ENCODE measurements around the gene TAOK1. TPM values are rescaled to one million over a fixed set of nuclear protein-coding genes. Genes with fewer than 3 reads are reported as not detected.

The TAOK1 gene
- total and polyA plus RNA-seq, 4 donors: 3.9 to 85.6 (median 45.9) TPM

DNA sequence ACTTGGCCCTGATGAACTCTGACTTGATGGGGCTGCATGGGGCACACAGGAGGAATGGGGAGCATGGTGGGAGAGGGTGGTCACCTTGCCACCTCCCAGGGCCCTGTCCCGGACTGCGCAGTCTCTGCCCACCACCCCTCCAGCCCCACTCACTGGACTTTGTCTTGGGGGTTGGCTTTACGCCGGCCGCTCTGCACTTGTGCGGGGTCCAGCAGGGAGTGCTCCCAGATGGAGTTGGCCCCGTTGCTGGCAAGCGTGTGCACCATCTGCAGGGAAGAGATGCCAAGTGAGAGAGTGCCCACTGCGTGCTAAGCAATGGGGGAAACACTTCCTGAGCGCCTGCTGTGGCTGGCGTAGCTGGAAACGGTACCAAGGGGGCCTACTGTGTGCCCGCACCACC is 192.6 kb downstream of the TAOK1 start:
- no peaks in the 10 kb centered on the region for H3K27me3 ChIP-seq (ENCODE audit: control insufficient read depth in 1 of 2, insufficient read depth in 2 of 2, low read length in 1 of 2)
- H3K27ac ChIP-seq (ENCODE audit: low read depth in 1 of 2, low read length in 2 of 2): no peak overlapping the region
- ATAC-seq (ENCODE audit: low FRiP score) (no peak), DNase-seq (no peak)
- no peaks in the 10 kb centered on the region for H3K9me3 ChIP-seq (ENCODE audit: control insufficient read depth, low read length)
- H3K4me3 ChIP-seq (ENCODE audit: low read length in 2 of 2): no peak overlapping the region
- no peaks in the 10 kb centered on the region for H3K4me1 ChIP-seq (ENCODE audit: control insufficient read depth in 1 of 2, insufficient read depth in 2 of 2, low read length in 2 of 2)
- intact Hi-C loops (cut with DNase I): loop anchor here in 1 of 2 donors (5.0 kb wide), 2 partner anchors 195 to 350 kb away; partner anchors contain the start of gene SSH2
- H3K36me3 ChIP-seq (ENCODE audit: control insufficient read depth in 1 of 2, insufficient read depth in 2 of 2, low read length in 1 of 2): no peaks in the 10 kb centered on the region
- WGBS, 2 donors: 81 to 82% methylated on average over 13 of the region's 13 CpGs

GRCh38 chr17:29583324-29584248 is 193.4 kb downstream of the TAOK1 start:
- DNase-seq (no peak), ATAC-seq (ENCODE audit: low FRiP score) (no peak)
- Histone ChIP-seq H3K4me1 (ENCODE audit: control insufficient read depth in 1 of 2, insufficient read depth in 2 of 2, low read length in 2 of 2) (no peaks in the 10 kb centered on the region), H3K27ac (ENCODE audit: low read depth in 1 of 2, low read length in 2 of 2) (no peak overlapping the region), H3K36me3 (ENCODE audit: control insufficient read depth in 1 of 2, insufficient read depth in 2 of 2, low read length in 1 of 2) (no peaks in the 10 kb centered on the region), H3K27me3 (ENCODE audit: control insufficient read depth in 1 of 2, insufficient read depth in 2 of 2, low read length in 1 of 2) (no peaks in the 10 kb centered on the region), H3K4me3 (ENCODE audit: low read length in 2 of 2) (no peak overlapping the region), H3K9me3 (ENCODE audit: control insufficient read depth, low read length) (no peaks in the 10 kb centered on the region)
- WGBS, 2 donors: 88 to 90% methylated on average over 16 of the region's 16 CpGs
- intact Hi-C loops (cut with DNase I): loop anchor here in 1 of 2 donors (5.0 kb wide), 2 partner anchors 194 to 349 kb away; partner anchors contain the start of gene SSH2

- H3K27me3 ChIP-seq (ENCODE audit: control insufficient read depth in 1 of 2, insufficient read depth in 2 of 2, low read length in 1 of 2): no peaks in the 10 kb centered on the region
- ATAC-seq (ENCODE audit: low FRiP score) (no peak), DNase-seq (no peak)
- no peaks in the 10 kb centered on the region for H3K4me1 ChIP-seq (ENCODE audit: control insufficient read depth in 1 of 2, insufficient read depth in 2 of 2, low read length in 2 of 2)
- H3K4me3 ChIP-seq (ENCODE audit: low read length in 2 of 2): no peak overlapping the region
- no peak overlapping the region for H3K27ac ChIP-seq (ENCODE audit: low read depth in 1 of 2, low read length in 2 of 2)
- intact Hi-C loops (cut with DNase I): loop anchor here (5.0 kb wide), 3 partner anchors 38 to 348 kb away; partner anchors contain the start of genes CORO6 (in 1 of the 2) and SSH2 (in 1 of the 2)
- 72 to 81% methylated on average over 12 of the region's 12 CpGs for WGBS, 2 donors
- no peaks in the 10 kb centered on the region for H3K36me3 ChIP-seq (ENCODE audit: control insufficient read depth in 1 of 2, insufficient read depth in 2 of 2, low read length in 1 of 2)
- no peaks in the 10 kb centered on the region for H3K9me3 ChIP-seq (ENCODE audit: control insufficient read depth, low read length)
These were observed 194.4 kb downstream of the TAOK1 start for GRCh38 chr17:29584452-29585079.

DNA sequence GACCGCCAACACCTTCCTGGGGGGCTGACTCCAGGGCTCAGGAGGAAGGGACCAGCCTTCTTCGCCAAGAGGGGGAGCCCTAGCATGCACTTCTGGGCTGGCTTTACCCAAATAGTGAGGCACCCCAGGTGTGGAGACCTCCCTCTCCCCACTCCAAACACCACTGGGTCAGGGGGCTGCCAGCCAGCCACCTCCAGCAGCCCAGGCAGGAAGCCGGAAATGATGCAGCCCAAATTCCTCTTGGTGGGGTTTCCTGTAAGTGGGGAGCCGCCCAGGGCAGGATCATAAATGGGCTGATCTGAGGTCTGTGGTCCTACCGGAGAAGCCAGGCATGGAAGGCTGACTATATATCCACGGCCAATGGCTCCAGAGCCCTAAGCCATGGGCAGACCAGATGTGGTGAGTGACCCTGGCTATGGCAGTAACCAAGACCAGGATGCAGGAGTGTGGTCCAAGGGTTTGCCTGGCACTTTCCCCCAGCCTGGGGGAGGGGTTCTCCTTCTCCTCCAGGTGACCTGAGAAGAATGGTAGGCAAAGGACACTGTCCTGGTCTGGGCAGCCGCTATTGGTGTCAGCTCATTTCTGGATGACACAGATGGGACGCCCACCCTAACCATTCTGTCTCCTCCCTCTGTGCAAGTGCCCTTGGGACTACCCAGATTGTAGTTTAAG is 195.1 kb downstream of the TAOK1 start:
- ATAC-seq (ENCODE audit: low FRiP score) (no peak), DNase-seq (peak in 1 of 2 donors; percentile 76)
- H3K4me3 ChIP-seq (ENCODE audit: low read length in 2 of 2): no peak overlapping the region
- H3K4me1 ChIP-seq (ENCODE audit: control insufficient read depth in 1 of 2, insufficient read depth in 2 of 2, low read length in 2 of 2): no peaks in the 10 kb centered on the region
- intact Hi-C loops (cut with DNase I): loop anchor here (5.0 kb wide), 2 partner anchors 37 to 192 kb away; partner anchors contain the start of gene CORO6 (in 1 of the 2)
- no peaks in the 10 kb centered on the region for H3K36me3 ChIP-seq (ENCODE audit: control insufficient read depth in 1 of 2, insufficient read depth in 2 of 2, low read length in 1 of 2)
- 86 to 87% methylated on average over 7 to 8 of the region's 8 CpGs for WGBS, 2 donors
- H3K27me3 ChIP-seq (ENCODE audit: control insufficient read depth in 1 of 2, insufficient read depth in 2 of 2, low read length in 1 of 2): no peaks in the 10 kb centered on the region
- H3K27ac ChIP-seq (ENCODE audit: low read depth in 1 of 2, low read length in 2 of 2): no peak overlapping the region
- H3K9me3 ChIP-seq (ENCODE audit: control insufficient read depth, low read length): no peaks in the 10 kb centered on the region

DNA sequence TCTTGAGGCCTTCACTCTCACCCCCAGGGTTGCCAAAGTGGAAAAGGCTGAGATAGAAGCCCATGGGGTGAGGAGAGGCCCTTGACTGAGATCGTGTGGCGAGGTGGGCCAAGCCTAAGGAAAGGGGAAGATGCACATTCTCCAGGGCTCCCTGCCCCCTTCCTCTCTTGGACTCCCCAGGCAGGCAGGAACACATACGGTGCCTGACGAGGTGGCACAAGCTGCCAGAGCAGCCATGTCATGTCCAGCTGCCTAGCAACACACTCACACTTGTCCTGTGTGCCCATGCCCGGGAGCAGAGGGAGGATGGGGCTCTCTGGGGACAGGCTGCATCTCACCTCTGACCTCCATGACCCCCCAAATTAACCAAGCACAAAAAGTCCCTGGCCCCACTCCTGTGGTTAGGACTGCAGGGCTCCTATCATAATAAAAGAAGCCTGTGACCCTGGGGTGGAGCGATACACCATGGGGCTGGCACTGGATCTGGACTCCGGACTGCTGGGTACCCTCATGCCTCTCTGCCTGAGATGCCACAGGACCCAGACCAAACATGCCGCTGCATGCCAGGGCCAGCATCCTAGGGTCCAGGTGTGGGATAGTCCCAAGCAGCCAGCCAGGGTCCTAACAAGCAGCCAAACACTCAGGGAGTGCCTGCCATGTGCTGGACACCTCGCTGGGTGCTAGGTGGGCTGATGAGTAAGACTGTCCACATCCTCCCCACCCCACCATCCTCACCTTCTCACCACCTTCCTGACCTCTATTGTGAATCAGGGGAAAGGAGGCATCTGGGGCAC is 196.7 kb downstream of the TAOK1 start:
- Histone ChIP-seq H3K36me3 (ENCODE audit: control insufficient read depth in 1 of 2, insufficient read depth in 2 of 2, low read length in 1 of 2) (no peaks in the 10 kb centered on the region), H3K9me3 (ENCODE audit: control insufficient read depth, low read length) (no peaks in the 10 kb centered on the region), H3K27ac (ENCODE audit: low read depth in 1 of 2, low read length in 2 of 2) (no peak overlapping the region), H3K27me3 (ENCODE audit: control insufficient read depth in 1 of 2, insufficient read depth in 2 of 2, low read length in 1 of 2) (no peaks in the 10 kb centered on the region), H3K4me1 (ENCODE audit: control insufficient read depth in 1 of 2, insufficient read depth in 2 of 2, low read length in 2 of 2) (no peaks in the 10 kb centered on the region), H3K4me3 (ENCODE audit: low read length in 2 of 2) (no peak overlapping the region)
- ATAC-seq (ENCODE audit: low FRiP score) (no peak), DNase-seq (no peak)
- WGBS, 2 donors: 62% methylated on average over 9 of the region's 9 CpGs
- intact Hi-C loops (cut with DNase I): loop anchor here (5.0 kb wide), 2 partner anchors 35 to 190 kb away; partner anchors contain the start of gene CORO6 (in 1 of the 2)

GRCh38 chr17:29587591-29587990 is 197.4 kb downstream of the TAOK1 start:
- intact Hi-C loops (cut with DNase I): loop anchor here (5.0 kb wide), 2 partner anchors 35 to 190 kb away; partner anchors contain the start of gene CORO6 (in 1 of the 2)
- no peak overlapping the region for H3K27ac ChIP-seq (ENCODE audit: low read depth in 1 of 2, low read length in 2 of 2)
- H3K4me3 ChIP-seq (ENCODE audit: low read length in 2 of 2): no peak overlapping the region
- no peaks in the 10 kb centered on the region for H3K27me3 ChIP-seq (ENCODE audit: control insufficient read depth in 1 of 2, insufficient read depth in 2 of 2, low read length in 1 of 2)
- WGBS, 2 donors: 83 to 84% methylated on average over 6 of the region's 6 CpGs
- H3K36me3 ChIP-seq (ENCODE audit: control insufficient read depth in 1 of 2, insufficient read depth in 2 of 2, low read length in 1 of 2): no peaks in the 10 kb centered on the region
- peaks cover 0 to 2% of the 10 kb centered on the region in 2 donors for H3K4me1 ChIP-seq (ENCODE audit: control insufficient read depth in 1 of 2, insufficient read depth in 2 of 2, low read length in 2 of 2)
- H3K9me3 ChIP-seq (ENCODE audit: control insufficient read depth, low read length): no peaks in the 10 kb centered on the region
- no peak for DNase-seq
- no peak for ATAC-seq (ENCODE audit: low FRiP score)

GRCh38 chr17:29588017-29588561 is 197.9 kb downstream of the TAOK1 start:
- H3K27me3 ChIP-seq (ENCODE audit: control insufficient read depth in 1 of 2, insufficient read depth in 2 of 2, low read length in 1 of 2): no peaks in the 10 kb centered on the region
- H3K9me3 ChIP-seq (ENCODE audit: control insufficient read depth, low read length): no peaks in the 10 kb centered on the region
- no peak for DNase-seq
- no peak for ATAC-seq (ENCODE audit: low FRiP score)
- intact Hi-C loops (cut with DNase I): loop anchor here (5.0 kb wide), 2 partner anchors 34 to 189 kb away; partner anchors contain the start of gene CORO6 (in 1 of the 2)
- H3K27ac ChIP-seq (ENCODE audit: low read depth in 1 of 2, low read length in 2 of 2): no peak overlapping the region
- H3K36me3 ChIP-seq (ENCODE audit: control insufficient read depth in 1 of 2, insufficient read depth in 2 of 2, low read length in 1 of 2): no peaks in the 10 kb centered on the region
- H3K4me3 ChIP-seq (ENCODE audit: low read length in 2 of 2): peak overlapping the region; percentile 29 to 73
- peaks cover 0 to 2% of the 10 kb centered on the region in 2 donors for H3K4me1 ChIP-seq (ENCODE audit: control insufficient read depth in 1 of 2, insufficient read depth in 2 of 2, low read length in 2 of 2)
- WGBS, 2 donors: 28 to 31% methylated on average over 8 of the region's 8 CpGs
